ENCODE results near the gene PLA2G7.

DNA sequence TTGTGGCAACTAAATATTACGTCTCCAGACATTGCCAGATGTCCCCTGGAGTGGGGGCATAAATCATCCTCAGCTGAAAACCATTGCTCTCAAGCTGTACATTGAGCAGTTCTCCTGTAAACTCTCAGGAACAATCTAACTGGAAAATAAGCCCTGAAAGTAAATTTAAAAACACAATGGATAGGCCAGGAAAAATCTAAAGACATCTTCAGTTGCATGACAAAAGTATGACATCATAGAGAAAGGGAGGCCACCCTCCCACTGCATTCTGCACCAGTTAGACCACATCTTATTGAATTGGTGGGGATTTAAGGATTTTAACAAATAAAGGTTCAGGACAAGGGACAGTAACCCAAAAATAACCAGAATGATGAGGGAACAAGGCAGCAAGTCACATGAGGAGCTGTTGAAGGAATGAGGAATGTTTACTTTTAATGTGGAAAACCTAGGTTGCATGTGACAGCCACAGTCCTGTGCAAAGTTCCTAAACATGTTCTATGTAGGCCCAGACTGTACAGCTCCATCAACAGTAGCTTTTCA lies 5.3 kb downstream of the PLA2G7 start:
- TF ChIP-seq, protein P1, sequence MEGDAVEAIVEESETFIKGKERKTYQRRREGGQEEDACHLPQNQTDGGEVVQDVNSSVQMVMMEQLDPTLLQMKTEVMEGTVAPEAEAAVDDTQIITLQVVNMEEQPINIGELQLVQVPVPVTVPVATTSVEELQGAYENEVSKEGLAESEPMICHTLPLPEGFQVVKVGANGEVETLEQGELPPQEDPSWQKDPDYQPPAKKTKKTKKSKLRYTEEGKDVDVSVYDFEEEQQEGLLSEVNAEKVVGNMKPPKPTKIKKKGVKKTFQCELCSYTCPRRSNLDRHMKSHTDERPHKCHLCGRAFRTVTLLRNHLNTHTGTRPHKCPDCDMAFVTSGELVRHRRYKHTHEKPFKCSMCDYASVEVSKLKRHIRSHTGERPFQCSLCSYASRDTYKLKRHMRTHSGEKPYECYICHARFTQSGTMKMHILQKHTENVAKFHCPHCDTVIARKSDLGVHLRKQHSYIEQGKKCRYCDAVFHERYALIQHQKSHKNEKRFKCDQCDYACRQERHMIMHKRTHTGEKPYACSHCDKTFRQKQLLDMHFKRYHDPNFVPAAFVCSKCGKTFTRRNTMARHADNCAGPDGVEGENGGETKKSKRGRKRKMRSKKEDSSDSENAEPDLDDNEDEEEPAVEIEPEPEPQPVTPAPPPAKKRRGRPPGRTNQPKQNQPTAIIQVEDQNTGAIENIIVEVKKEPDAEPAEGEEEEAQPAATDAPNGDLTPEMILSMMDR (IDR thresholded peaks at IDR 0.05), result no peak
- TF ChIP-seq POLR2A (IDR thresholded peaks at IDR 0.05) (no peak), EP300 (IDR thresholded peaks at IDR 0.05) (no peak)

Measured in tibial nerve (tissue), 4 donors.